Adrenal gland (tissue), 5 donors: ENCODE results near the gene SYCE1L.

Experiments used
- CTCF ChIP-seq, 6 experiments: fragments of 450-650 bp in 4 of 6; fragments of 200-600 bp in 2 of 6; sonication (generic) in 1 of 6; IDR thresholded peaks; 1 replicate in 5 of 6; 2 replicates in 1 of 6; pipeline versions ENCODE4 v1.5.1 to v1.8.0; 2016 to 2021; ENCODE audit warnings: antibody characterized with exemption in 6 of 6, mild to moderate bottlenecking in 2 of 6, moderate library complexity in 1 of 6
- POLR2A ChIP-seq, 2 donors: fragments of 450-650 bp; IDR thresholded peaks; one replicate each; pipeline ENCODE4 v1.6.1; 2017; ENCODE audit warnings: antibody characterized with exemption in 2 of 2, mild to moderate bottlenecking in 2 of 2, moderate library complexity in 1 of 2
- donor health status: DM: no; HTN: no; CAD: no.

- TF ChIP-seq CTCF (IDR thresholded peaks at IDR 0.05) = no peak
- TF ChIP-seq POLR2A (IDR thresholded peaks at IDR 0.05) = no peak
These were observed 40.9 kb upstream of the SYCE1L start for GRCh38 chr16:77158293-77158692.
